Measurements from ENCODE around the gene DPM1.
A peak's percentile ranks its signal among the peaks of the same experiment; 100 is the strongest.

DPM1 gene

DNA sequence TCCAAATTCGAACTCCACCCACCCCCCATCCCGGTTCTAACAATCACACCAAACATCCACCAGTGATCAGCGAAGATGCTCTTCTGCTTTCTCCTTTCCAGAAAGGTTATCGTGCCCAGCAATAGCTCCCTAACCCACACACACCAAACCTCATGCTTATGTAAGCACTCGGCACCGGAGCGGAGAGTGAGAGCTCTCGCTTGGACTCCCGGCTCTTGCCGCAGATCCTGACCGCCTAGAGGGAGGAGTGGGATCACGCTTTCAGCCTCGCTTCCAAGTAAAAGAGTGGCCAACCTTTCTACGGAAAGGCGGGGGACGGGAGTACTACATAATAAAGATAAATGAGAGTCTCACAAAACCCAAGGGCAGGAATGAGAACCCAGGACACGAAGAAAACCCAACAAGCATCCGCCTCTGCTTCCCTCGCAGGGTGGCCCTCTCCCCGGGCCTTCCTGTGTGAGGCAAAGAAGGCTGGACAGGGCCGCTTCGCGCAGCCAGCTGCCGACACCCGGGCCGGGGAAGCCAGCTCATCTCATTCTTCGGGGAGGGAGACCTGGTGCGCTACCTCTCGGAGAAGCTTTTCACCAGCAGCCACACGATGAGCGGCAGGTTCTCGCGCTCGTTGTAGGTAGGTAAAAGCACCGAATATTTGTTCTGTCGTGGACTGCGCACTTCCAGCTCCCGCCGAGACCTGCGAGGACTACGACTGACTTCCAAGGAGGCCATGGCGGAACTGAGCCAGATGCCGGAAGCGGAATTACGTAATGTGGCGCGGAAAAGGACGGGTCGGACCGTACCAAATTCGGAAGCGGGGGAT lies at the start of gene DPM1:
TSS of gene DPM1 (minus strand) at position 735 of the 817 bp plus-strand sequence. CDS start at position 726, 9 bp downstream.
- peak; percentile 95 for DNase-seq

DNA sequence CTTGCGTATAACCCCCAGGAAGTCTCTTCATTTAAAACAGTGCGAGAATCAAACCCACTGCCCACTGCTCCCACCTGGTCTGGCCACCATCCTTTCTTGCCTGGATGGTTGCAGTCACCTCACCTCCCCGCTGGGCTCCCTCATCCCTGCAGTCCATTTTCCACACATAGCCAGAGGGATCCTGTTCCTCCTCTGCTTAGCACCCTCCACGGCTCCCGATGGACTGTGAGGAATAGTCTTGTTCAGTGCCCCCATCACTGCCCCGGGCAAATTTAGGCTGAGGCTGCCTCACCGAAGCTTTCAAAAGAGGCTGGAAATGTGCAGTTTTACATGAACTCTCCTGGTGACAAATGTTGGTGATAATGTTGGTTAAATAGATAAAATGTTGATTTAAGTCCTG lies 46.9 kb upstream of the DPM1 start:
- DNase-seq = no peak

DNA sequence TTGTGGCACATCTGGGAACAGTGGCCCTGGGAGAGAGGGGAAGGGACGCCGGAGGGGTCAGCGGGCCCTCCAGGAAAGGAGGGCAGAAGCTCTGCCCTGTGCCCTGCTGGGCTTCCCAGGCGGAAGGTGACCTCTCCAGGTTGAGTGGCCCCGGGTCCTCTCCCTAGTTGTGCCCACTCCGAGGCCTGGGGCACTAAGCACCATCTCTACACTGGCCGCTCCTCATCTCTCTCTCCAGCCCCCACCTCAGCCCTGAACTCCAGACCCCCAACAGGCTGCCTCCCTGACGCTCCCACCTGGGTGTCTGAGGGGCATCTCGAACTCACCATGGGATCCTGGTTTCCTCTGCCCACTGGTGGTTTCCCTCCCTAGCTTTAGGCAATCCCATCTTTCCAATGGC lies 46.4 kb upstream of the DPM1 start:
- no peak for DNase-seq

DNA sequence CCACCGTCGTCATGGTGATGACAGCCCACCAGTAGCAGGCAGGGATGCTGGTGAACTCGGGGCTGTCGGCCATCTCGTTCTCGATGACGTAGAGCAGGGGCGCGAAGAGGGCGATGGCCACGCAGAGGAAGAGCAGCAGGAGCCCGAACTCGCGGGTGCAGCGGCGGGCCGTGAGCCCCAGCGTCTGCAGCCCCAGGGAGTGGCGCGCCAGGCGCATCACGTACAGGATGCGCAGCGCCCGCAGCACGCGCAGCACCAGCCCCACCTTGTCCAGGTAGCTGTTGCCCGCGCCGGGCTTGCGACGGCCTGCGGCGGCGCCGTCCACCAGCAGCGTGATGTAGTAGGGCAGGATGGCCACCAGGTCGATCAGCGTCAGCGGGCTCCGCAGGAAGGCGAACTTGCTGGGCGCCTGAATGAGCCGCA lies 46.0 kb upstream of the DPM1 start:
- no peak for DNase-seq

DNA sequence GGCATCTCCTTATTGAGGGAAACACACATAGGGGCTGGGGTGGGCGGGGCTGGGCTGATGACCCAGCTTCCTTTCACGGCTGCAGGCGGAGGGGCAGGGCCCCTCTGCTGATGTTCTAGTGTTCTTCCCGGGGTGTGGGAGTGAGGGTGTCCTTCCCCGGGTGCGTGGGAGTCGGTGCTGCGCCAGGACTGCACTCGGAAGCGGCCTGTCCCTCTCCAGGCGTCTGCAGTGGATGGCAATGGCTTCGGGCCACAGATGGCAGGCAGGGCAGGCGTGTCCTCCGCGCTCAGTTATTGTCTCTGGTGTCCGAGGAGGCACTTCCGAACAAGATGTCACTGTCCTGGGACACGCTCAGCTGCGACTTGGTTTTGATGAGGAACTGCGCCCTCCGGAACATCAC lies 45.4 kb upstream of the DPM1 start:
- DNase-seq = no peak

DNA sequence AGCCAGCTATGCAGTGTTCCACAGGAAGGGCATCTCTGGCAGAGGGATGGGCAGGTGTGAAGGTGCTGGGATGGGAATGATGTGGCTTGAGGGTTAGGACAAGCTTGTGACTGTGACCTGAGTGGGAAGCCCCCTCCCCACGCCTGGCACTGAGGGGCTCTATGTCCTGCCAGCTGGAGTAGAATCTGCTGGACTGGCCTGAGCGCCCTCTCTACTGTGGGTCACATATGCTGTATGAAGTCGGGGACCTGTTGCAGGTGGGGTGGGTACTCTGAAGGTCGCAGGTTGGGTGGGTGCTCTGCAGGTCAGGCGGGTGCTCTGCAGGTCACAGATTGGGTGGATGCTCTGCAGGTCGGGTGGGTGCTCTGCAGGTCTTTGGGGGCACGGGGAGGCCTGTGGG lies 44.3 kb upstream of the DPM1 start:
- DNase-seq = no peak

DNA sequence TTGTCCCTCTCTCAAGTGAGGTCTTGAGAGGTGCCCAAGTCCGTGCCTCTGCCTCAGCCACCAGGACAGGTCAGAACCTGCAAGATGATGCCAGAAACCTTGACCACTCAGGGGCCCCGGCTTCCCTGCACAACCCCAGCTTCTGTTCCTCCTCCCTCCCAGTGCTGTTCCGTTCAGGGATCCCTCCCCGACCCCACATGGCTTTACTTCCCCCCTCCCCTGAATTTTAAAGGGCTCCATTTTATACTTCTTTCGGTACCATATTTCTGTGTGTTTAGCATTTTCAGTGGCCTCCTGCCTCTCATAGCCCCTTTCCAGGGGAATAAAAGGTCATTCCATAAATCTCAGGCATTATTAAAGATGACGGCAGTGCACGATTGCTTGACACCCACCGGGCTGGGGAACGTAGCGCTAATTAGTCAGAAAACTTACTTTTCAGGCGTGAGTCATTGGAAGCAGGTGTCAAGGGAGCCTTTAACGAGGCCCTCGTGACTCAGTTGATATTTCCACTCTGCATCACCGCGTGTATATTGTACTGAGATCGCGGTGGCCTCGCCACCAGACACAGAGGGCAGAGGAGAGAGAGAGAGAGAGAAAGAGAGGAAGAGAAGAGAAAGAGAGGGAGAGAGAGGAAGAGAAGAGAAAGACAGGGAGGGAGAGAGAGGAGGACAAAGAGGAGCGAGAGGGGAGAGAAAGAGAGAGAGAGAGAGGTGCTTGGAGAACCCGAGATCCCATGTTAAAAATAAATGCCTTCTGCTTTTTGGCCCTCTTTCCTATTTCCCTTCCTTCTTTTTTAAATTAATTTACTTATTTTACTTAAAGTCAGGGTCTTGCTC lies 43.3 kb upstream of the DPM1 start:
- DNase-seq = no peak

DNA sequence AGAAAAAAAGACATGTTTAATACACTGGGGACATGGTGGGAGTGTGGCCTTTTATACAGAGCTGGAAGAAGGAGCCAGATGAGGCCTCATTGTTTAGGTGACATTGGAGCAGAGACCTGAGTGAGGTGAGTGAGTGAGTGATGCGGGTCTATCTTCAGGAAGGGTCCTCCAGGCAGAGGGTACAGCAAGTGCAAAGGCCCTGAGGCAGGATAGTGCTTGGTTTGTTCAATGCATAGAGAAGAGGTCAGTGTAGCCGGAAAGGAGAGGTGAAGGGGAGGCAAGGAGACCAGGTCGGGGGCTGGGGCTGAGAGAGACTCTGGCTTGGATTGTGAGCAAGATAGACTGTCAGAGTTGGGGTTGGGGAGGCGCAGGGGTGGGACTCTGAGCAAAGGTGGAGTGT lies 41.0 kb upstream of the DPM1 start:
- no peak for DNase-seq

DNA sequence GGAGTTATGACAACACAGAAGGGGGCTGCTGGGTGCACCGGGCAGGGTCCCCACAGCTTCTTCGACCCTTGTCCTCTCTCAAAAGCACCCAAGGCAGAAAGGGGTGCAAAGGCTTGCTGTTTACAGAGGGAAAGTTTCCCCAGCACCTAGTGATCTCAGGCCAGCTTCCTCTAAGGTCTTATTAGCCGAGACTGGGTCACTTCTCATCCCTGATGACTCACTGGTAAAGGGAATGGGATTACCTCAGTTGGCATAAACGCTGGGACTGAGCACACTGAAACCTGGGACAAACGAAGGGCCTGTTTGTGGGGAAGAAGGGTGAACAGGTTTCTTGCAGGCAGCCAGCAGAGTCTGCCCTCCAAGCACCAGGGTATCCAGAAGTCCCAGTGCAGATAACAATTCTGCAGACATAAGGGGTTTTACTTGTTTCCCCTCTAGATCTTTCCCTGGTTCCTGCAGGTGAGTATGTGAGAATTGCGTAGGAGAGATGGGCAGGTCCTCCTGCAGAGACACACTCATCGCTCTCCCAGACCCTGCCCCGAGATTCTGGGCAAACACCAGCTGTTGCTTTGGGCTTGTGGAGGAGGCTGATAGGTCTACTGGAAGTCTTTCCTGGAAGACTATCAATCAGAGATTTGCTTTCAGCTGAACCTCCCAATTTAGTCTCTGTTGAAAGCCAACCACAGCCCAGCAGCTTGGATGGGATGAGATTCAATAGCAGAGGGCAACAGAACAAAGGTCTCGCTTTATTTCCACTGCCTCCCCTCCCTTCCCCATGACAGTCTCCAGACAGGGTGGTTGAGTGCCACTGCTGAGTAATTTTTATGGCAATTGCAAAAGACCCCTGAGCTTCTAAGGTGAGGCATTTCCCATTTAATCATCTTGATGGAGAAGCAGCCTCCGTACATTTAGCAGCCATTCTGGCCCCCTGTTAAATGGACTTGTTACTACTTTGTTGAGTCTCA lies 38.9 kb upstream of the DPM1 start:
- no peak for DNase-seq

DNA sequence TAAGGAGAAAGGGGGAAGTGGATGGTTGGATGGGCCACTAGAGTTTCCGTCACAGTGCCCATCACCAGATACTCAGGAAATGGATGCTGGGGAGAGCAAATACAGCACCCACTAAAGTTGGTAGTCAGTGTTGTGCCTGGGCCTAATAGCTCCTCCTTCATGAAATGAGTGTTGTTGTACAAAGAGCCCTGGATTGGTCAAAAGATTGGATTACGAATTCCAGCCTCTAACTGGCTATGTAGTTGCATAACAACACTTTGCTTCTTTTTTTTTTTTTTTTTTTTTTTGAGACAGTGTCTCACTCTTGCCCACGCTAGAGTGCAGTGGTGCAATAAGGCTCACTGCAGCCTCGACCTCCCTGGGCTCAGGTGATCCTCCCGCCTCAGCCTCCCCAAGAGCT lies 37.2 kb upstream of the DPM1 start:
- DNase-seq = no peak

DNA sequence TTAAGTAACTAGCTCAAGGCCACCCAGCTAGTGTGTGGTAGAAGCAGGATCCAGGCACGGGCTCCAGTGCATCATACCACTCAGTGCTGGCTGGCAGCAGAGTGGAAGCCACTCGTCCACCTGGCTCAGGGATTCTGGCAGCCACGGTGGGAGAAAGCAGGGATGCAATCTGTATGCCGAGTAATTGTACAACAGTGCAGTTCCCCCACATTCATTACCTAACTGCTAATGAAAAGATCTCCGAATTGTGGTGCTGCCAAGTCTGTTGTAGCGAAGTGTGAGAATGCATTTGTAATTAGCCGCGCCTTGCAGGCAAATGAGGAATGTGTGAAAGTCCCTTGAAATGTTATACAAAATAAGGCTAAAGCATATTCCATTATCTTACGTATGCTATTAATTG lies 35.5 kb upstream of the DPM1 start:
- DNase-seq = no peak

DNA sequence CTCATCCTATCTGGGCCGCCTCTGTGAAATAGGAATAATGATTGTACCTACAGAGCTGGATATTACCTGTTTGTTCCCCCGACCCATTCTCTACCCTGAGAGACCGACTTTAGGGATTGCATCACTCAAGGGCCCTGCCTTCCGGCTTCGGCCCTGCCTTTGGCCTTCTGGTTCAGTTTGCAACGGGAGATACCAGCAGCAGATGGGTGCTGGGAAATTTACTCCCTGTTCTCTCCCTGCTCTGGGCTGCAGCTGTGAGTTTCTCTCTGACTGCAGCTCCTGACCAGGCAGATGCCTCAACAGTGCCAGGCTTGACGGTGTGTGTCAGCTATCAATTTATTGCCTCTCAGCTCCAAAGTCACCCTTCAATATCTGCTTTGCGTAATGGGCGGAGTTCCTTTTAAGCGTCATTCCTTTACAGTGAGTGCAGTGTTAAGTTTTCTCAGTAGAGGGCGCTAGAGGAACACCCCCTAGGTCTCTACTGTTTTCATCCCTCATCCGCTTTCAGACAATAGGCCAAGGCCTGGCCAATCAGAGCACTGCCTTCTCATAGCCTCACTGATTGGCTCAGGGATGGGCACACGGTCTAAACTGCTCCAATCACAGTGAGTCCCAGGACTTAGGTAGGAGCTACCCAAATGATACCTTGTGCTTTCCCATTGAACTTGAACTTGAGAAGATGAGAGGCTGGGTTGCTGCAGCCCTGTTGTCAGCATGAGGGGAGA lies 34.6 kb upstream of the DPM1 start:
- DNase-seq = peak; percentile 45

DNA sequence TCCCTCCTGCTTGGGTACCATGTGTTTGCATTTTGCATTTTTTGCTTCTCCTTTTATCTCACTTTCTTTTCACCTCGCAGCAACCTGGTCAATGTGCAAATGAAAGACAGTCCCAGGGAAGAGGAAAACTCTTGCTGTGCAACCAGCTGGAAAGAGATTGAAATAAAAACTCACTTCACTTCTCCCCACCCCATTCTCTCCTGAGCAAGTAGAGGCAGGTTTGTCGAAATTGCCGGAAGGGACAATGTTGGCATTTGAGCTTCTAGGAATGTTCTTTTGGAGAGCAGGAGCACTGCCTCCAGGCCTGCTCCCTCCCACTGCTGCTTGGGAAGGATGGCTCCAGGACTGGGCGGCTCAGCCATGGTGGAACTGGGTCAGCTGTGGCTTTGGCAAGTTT lies 34.0 kb upstream of the DPM1 start:
- DNase-seq = no peak

DNA sequence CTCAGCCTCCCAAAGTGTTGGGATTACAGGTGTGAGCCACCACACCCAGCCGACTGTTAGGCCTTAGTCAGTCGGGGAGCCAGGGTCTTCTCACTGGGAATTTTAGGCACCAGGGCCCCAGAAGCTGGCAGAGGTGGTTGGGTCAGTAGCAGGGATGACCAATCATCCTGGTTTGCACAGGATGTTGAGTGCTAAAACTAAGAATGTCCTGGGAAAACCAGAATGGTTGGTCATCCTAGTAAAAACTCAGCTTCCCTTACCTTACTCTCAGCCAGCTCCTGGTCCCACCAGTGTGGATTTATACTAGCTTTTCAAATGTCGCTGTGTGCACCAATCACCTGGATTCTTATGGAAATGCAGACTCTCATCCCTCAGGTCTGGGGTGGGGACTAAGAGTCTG lies 32.7 kb upstream of the DPM1 start:
- DNase-seq = no peak

DNA sequence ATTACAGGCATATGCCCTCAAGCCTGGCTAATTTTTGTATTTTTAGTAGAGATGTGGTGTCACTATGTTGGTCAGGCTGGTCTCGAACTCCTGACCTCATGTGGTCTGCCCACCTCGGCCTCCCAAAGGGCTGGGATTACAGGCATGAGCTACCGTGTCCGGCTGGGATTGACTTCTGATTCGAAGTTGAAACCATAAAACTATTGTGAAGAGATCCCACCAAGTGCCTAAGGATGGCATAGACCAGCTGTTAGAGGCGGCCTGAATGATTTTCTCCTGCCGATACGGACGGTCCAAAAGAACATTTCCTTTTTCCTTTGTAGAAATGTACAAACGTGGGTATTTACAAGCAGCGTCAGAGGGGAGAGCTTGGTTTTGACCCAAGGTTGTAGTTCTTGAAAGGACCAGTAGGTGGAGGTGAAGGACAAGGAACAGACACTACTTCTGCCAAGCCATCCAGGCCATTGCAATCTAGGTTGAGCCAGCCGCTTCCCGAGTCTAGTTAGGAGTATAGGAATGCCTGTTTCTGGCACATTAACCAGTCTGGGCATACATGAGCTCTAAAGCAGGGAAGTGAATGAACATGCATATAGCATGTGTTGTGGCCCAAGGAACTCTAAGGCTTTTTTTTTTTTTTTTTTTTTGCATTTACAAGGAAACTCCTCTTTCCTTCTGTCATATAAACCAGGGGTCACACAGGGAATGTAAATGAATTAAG lies 29.3 kb upstream of the DPM1 start:
- DNase-seq = peak; percentile 79

DNA sequence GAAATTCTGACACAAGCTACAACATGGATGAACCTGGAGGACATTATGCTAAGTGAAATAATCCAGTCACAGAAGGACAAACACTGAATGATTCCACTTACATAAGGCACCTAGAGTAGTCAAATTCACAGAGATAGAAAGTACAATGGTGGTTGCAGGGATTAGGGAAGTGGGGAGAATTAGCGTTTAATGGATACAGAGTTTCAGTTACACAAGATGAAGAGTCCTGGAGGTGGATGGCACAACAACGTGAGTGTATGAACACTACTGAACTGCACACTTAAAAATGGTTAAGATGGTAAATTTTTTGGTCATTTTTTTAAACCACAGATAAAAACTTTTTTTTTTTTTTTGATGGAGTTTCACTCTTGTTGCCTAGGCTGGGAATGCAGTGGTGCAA lies 25.0 kb upstream of the DPM1 start:
- no peak for DNase-seq

DNA sequence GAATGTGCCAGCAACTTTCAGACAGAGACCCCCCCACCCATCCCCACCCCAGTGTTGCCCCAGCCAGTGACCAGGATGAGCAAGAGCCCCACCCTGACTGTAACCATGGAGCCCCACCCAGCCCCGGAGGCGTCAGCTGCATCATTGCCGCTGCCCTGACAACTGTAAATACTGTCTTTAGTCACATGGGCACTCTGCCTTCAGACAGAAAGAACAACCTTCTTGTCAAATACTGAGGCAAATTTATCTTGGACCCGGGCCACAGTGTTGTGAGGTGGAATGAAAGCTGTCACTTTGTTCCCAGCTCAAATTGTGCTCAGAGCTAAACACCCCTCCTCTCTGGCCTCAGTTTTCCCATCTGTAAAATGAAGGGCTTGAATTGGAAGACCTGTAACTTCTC lies 24.0 kb upstream of the DPM1 start:
- peak; percentile 29 for DNase-seq

DNA sequence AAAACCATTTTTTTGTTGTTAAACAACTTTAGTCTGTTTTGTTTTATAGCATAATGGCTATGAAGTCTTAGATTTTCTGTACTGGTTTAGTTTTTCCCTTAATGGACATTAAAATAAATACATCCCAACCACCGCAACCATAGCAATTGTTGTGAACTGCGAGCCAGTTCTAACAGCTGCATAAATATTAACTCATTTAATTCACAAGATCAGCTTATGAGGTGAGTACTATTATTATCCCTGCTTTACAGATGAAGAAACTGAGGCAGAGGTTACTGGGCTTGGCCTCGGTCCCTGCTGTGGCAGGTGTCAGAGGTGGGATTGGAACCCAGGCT lies 23.3 kb upstream of the DPM1 start:
- no peak for DNase-seq

DNA sequence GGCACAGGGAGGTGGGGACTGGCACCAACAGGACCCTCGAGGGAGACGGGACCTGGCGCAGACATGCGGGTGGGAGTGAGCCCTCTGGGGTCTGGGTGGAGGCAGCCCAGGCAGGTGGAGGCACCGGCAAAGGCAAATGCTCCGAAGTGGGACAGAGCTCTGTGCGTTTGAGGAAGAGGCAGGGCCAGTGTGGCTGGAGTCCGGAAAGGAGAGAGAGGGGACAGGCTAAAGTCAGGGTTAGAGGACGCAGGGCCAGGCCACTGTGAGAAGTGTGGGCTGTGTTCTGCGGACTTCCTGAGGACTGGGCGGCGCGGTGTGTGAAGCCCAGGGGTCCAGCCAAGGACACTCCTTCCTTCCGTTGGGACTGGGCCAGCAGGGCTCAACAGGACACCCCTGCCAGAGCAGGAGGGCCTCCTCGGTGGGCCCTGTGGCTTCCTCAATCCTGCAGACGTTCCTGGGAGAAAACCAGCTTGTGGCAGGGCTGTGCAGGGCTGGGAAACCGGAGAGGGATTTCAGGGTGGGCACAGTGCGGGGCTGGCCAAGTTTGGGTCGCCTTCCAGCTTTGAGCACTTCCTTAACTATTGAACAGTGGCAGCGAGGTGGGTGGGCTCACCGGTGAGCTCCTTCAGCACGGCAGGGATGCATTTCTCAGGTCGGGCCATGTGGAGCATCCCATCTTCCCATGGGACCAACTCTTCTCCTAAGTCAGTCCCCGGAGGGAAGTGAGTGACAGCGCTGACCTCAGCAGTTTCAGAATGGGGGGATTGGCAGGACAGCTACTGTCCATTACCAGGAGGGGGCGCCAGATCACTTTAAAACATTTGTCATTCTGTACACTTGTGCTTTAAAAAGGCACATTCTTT lies 22.8 kb upstream of the DPM1 start:
- DNase-seq = peak; percentile 67

DNA sequence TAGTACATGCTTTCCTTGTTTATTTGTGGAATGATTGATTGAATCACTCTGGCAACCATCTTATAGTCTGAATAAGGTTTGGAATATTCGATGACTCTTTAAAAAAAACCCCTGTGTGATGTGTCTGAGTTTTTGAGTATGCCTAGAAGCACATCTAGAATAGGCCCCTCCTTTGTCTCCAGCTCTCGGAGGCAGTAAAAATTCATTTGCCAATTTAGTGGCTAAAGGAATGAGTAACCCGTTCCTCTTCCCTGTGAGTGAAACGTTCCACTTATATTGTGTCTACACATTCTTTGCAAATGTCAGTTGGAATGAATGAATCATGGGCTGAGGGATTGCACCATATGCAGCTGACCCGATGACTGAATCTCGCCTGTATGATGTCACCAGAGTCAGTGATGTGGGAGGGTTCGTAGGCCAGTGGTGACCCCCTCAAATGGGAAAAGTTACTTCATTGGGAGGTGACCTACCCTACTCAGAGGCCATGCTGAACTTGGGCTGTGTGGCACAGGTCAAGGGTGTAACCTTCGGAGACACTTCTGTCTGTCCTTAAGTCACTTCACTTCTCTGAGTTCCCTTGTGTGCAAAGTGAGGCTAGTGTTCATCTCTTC lies 21.8 kb upstream of the DPM1 start:
- DNase-seq = no peak

All from NCI-H1105 treated with DMSO at 0.1 percent for 48 hours (cell line).